Embryonic facial prominence (tissue), 1 donor: ENCODE results near the gene MGAT3.
A peak's percentile ranks its signal among the peaks of the same experiment; 100 is the strongest.

ENCODE experiments used
- DNase-seq: peaks from one replicate; pipeline ENCODE4 v3.0.0-alpha.2; 2016; ENCODE audit errors: extremely low spot score

MGAT3 gene

DNA sequence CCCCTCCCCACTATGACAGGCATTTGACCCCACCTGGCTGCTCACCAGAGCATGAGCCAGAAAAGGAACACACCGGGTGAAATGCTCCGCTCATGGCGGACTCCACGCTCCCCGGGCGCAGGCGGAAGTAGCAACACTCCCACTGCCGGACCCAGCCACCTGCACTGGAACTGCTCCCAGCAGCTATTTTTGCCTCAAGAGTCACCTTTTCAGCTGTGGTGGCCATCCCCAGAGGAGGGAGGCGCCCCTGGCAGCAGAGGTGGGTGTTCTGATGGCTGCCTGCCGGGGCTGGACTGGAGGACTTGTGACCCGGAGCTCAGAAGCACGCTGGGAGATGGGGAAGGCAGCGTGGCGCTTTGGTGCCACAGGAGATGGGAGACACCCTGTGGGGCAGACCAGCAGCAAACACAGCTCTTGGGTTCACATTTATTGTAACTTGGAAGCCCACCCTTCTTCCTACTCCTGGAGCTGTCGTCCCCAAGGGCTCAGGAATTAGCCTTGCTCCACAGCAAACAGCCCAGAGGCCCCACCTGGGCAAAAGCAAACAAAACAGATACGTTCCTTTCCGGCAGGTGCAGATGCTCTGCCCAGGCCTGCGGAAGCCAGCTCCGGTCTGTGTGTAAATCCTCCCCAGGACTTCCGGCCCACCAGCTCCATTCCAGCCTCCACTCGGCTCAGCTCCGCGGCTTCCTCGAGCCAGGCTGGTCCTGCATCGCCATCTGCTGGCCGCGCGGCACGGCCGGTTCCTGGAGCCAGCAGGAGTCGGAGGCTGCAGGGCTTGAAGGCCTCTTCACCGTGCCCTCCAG is 72.1 kb downstream of the MGAT3 start:
- DNase-seq = peak; percentile 81

DNA sequence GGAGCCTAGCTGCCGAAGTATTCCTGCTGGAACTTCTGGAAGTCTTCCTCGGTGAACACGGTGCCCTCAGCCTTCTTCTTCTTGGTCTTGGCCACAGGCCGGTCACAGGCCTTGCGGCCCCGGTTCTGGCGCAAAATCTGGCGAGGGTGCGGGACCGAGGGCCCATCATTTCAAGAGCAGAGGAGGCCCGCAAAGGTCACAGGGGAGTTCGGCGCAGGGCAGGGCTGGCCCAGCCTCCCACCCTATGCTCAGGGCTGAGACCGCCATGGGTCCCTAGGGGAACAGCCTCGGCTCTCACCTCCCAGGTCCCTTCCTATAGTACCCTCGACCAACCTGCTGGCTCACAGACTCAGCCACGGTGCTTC is 72.7 kb downstream of the MGAT3 start:
- DNase-seq = no peak

- DNase-seq = no peak
Observed at GRCh38 chr22:39530116-39530515, 73.3 kb downstream of the MGAT3 start.

DNA sequence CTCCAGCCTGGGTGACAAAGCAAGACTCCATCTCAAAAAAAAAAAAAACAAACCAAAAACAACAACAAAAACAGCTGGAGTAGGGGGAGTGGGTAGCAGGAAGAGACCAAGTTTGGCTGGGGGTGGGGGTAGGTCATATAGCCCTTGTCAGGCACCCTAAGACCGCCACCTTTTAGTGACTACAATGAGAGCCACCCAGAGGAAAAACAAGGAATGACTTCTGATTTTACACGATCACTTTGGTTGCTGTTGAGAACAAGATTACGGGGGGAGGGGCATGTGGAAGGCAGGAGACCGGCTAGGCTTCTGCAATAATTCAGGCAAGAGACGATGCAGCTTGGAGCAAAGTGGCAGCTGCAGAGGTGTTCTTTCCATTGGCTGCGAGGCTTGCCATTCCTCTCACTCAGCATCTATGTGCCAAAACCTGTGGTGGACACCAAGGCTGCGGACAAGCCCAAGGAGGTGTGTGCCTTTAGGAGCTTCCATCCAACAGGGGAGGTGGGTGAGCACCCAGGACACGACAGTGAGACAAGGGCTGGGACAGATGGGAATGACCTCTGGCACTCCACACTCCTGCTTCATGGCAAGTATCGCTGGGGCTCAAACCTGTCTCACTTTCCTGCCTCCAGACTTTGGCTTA is 74.0 kb downstream of the MGAT3 start:
- no peak for DNase-seq

GRCh38 chr22:39532215-39533073 is 75.6 kb downstream of the MGAT3 start, which contains the start of gene RPS19BP1:
RPS19BP1 (minus strand) TSS chr22:39532748; CDS start chr22:39532738, 10 bp downstream.
- DNase-seq = peak; percentile 99

DNA sequence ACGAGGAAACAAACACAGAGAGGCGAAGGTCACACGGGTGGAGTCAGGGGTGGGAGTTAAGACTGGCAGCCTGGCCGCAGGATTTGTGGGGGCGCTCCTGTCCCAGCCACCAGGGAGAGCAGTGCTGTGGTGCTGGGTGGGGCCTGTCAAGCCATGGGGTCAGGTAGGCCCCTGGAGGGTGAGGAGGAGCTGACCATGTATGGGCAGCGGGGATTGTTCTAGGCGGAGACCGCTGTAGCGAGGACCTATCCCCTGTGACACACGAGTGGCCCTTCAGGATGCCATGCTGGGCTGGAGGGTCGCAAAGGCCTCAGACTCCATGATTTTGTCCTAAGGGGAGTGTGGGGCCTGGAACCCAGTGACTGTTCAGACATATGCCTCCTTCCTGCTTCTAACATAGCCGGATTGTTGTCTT is 77.3 kb downstream of the MGAT3 start:
- no peak for DNase-seq

DNA sequence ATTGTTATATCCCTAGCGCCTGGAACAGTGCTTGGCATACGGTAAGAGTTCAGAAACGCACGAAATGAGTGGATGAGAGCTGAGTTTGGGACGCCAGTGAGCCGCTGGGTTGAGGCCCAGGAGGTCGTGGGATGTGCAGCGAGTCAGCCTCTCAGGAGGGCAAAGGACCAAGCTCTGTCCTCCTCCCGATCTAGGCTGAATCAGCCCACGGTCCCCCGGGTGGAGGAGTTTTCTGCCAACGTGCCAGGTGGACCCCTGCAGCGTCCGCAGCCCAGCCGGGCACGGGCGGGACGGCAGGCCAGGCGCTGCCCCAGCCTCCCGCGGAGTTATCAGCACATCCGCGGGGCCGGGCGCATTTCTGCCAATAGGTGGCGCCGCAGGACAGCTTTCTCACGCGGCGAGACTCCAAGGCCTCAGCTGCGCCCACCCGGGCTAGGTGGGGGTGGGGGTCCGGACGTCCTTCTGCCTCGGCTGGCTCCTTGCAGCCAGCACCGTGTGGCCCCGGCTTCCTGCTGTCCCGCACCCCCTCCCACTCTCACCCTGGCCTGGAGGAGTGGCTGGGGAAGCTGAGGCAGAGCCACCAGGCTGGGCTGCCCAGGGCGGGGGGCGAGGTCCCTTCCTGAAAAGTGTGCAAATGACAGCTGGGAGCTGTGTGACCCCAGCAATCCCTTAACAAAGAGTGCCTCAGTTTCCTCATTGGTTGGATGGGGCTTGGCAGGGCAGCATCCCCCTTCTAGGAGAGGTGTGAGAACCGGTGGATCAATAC is 78.0 kb downstream of the MGAT3 start:
- DNase-seq = no peak

GRCh38 chr22:39535357-39535725 is 78.5 kb downstream of the MGAT3 start:
- no peak for DNase-seq

DNA sequence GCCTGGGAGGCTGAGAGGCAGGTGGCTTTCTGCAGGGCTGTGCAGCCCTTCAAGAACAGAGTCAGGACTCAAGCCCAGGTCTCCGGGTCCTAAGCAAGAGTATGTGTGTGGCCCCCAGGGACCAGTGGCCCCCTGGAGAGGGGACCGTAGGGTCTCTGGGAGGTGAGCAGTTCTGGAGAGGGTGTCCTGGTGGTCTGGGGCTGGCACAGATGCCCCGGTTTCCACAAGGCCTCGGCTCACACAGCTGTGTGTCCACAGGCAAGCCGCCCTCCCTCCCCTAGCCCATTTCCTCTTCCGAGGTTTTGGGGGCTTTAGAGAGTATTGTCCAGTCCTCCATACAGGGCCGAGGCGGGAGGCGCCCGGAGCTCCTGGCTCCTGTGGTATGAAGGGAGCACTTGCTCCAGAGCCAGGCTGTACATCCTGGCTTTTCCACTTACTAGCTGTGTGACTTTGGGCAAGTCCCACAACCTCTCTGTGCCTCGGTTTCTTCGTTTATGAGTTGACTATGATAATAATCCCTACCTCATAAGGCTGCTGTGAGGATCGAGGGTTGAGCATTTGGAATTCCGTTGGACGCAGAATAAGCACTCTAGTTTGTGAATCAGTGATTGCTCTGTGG is 79.1 kb downstream of the MGAT3 start:
- no peak for DNase-seq

DNA sequence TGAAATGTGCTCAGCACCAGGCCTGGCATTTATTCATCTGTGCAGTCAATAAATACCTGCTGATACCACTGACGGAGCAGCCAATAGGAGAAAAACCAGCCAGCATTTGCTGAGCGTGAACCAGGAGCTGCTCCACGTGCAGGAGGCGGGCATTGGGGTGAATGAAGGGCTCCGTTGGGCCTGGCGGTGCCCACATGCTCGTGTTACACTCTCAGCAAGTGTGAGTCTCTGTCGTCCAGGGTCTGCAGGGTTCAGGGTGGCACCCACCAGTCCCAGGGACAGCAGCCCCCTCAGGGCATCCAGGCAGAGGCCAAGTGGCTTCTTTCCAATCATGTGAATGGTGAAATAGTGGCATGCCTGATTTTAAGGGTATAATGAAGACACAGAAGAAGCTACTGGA is 79.9 kb downstream of the MGAT3 start:
- DNase-seq = no peak

DNA sequence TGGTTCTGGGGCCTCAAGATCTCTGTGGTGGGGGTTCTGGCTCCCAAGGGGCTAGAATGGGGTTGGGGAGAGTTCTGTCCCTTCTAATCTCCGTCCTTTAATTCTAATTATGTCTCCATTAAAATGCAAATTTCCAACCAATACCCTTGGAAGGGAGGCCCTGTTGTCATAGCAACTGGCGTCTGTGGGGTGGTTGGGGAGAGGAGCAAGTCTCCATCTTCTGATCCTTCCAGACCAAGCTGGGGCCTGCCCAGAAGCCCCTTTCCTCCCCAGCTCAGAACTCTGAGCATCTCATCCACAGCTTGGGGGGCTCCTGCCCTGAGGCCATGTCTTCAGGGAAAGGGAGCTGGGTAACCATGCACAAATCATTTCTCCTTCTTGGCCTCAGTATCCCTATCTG is 81.2 kb downstream of the MGAT3 start:
- no peak for DNase-seq
